Activated effector memory CD4-positive, alpha-beta T cell treated with Interleukin-2 at 50 U/mL for 16 hours (primary cell): ENCODE measurements around the gene PNCK.
A peak's percentile ranks its signal among the peaks of the same experiment; 100 is the strongest.
"Not testable (repeated sequence)": the region's sequence is repeated elsewhere in the genome, so short reads cannot be mapped to it uniquely, and the experiment has no call there.

Experiments used
- DNase-seq: peaks from one replicate; pipeline ENCODE4 v3.0.0-alpha.2; 2020

The PNCK gene

DNA sequence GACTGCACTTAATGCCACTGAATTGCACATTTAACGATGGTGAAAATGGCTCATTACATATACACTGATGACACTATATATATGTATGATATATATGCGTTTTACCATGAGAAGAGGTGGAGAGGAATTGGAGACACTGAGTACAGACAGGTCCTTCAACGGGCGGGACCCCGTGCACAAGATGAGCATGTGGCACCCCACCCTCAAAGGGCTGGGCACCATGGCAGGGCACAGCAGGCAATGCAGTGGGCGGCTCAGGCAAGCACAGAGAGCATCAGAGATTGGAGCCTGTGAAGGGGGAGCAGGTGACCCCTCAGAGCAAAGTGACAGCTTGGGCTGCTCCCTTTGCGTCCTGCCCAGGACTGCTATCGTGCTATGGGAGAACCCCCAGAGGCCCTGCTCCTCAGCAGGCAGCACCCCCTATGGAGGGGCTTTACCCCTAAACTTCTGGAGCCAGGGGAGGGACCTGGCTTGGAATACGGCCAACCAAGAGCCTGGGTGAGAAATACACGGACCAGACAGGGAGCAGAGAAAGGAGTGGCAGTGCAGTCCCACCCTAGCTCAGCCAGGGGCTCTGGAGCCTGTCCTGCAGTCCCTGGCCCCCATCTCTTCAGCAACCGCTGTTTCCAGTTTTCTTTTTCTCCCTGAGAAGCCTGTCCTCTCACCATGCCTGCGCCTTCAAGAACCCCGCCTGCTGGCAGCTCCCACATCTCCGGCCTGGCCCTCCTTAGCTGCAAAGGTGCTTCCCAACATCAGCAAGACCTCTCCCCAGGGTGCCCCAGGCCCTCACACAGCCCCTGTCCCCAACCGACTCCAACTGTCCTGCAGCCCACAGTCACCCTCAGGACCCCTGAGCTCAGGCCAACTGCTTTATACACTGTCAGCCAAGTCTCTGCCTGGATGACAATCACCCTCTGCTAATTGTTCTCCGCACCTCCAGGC, 24.6 kb upstream of the PNCK start:
- no peak for DNase-seq

DNA sequence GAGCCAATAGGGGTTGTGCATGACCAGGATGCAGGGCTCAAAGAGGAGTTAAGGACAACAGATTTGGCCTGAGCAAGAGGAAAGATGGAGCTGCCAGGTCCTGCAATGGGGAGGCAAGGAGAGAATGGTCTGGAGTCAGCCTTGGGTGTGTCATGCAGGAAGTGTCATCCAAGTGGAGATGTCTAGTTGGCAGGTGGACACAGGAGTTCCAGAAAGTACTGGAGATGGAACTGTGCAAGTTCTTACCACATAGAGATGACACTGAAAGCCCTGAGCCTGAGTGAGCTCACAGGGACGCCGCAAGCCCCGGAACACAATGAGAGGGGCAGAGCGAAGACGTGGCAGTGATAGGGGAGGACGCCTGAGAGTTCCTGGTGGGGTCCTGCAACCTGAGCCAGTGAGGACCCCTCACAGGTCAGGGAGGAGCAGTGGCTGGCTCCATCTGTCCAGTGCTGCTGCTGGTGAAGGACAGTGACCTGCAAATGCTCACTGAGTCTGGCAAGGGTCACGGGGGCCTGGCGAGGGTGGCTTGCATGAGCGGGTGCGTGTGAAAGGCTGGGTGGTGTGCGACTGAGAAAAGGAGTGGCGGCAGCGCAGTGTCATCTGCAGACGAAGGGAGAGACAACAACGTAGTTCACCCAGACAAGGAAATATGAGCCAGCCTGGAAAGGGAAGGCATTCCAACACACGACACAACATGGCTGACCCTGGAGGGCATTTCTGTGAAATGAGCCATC, 23.5 kb upstream of the PNCK start:
- DNase-seq = not testable (repeated sequence)

DNA sequence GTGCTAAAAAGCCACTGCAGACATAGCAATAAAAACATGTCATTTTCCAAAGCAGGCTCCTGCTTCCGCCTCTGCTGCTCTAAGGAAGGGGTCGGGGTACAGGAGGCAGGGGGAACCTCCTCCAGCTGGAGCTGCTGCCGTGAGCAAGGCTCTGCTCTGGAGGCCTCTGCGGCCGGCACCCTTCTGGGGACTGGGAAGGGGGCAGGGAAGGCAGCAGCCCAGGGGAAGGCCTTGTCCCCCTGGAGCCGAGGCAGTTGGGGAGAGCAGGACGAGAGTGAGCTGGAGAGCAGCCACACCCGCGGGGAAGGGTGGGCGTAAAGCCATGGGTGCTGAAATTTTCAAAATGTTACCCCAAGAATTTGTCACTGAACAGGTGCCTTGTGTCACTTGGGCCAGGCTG, 22.9 kb upstream of the PNCK start:
- not testable (repeated sequence) for DNase-seq

DNA sequence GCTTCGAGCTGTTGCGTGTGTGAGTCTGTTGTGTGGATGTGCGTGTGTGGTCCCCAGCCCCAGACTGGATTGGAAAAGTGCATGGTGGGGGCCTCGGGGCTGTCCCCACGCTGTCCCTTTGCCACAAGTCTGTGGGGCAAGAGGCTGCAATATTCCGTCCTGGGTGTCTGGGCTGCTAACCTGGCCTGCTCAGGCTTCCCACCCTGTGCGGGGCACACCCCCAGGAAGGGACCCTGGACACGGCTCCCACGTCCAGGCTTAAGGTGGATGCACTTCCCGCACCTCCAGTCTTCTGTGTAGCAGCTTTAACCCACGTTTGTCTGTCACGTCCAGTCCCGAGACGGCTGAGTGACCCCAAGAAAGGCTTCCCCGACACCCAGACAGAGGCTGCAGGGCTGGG, 22.5 kb upstream of the PNCK start:
- no peak for DNase-seq

DNA sequence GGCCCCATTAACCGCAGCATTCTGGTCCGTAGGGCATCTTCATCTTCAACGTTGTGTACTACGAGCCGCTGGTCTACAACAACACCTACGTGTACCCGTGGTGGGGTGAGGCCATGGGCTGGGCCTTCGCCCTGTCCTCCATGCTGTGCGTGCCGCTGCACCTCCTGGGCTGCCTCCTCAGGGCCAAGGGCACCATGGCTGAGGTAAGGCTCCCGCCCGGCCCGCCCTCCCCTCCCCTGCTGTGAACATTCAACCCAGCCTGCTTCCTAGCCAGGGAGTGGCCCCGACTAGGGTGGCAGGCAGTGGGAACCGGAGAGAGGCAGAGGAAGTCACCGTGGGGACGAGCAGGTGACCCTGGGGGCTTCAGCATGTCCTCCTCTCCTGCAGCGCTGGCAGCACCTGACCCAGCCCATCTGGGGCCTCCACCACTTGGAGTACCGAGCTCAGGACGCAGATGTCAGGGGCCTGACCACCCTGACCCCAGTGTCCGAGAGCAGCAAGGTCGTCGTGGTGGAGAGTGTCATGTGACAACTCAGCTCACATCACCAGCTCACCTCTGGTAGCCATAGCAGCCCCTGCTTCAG, 21.2 kb upstream of the PNCK start:
- DNase-seq = no peak

DNA sequence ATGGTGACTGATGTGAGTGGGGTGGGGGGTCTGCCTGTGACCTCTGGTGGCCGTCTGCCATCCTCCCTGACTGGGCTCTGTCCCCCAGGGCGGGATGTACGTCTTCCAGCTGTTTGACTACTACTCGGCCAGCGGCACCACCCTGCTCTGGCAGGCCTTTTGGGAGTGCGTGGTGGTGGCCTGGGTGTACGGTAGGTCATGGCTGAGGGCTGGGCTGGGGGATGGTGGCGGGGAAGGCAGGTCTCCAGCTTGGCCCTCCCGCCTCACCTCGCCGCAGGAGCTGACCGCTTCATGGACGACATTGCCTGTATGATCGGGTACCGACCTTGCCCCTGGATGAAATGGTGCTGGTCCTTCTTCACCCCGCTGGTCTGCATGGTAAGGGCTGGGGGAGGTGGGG, 20.6 kb upstream of the PNCK start:
- not testable (repeated sequence) for DNase-seq

DNA sequence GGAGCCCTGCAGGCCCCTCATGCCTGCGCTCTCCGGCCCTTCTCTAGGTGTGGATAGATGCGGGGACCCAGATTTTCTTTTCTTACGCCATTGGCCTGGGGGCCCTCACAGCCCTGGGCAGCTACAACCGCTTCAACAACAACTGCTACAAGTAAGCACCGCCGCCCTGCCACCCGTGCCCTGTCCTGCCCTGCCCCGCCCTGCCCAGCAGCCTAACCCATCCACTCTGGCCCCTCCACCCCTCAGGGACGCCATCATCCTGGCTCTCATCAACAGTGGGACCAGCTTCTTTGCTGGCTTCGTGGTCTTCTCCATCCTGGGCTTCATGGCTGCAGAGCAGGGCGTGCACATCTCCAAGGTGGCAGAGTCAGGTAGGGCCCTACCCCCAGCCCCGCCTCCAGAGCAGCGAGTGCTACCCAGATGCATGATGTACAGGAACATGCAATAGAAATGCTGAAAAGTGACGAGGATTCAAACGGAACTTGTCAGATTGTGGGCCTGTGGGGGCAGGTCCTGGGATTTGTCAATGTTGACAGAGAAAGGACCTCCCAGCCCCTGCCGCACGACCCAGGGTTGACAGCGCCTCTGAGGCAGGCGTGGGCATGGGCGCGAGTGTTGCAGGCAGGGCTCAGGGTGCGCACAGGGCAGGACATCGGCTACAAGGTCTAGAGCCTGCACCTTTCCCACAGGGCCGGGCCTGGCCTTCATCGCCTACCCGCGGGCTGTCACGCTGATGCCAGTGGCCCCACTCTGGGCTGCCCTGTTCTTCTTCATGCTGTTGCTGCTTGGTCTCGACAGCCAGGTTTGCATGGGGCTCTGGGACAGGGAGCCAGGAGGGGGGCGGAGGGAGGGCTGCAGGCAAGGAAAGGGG, 19.8 kb upstream of the PNCK start:
- DNase-seq = no peak

DNA sequence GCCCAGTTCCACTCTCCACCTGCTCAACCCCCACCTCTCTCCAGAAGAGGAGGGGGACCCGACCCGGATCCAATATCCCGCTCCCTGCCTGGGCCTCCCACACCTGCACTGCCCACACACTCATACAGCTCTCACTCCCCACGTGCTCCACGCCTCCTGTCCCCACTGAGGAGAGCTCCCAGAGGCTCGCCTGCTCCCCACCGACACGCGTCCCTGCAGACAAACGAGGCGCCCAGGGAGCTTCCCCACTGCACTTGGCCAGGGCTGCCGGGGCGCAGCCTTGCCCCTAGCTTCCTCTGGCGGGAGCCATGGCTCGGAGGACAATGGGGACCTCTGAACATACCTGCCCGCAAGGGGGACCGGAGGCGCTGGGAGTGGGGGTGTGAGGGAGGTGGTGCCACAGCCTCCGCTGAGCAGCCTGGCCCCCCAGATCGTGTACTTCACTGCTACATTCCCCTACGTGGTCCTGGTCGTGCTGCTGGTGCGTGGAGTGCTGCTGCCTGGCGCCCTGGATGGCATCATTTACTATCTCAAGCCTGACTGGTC, 19.1 kb upstream of the PNCK start:
- DNase-seq = no peak

DNA sequence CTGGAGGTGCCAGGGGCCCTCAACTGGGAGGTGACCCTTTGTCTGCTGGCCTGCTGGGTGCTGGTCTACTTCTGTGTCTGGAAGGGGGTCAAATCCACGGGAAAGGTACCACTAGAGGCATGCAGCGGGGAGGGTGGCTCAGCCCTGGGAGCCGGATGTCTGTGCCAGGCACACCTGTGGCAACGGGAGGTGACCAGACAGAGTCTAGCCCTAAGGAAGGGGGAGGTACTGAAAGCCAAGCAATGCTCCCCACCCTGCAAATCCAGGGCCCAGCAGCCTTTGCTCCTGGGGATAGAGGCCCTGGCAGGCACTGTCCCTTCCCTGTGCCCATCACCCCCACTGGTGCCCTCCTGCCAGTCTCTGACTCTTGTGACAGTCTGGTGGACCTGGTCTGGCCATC, 18.4 kb upstream of the PNCK start:
- DNase-seq = no peak

DNA sequence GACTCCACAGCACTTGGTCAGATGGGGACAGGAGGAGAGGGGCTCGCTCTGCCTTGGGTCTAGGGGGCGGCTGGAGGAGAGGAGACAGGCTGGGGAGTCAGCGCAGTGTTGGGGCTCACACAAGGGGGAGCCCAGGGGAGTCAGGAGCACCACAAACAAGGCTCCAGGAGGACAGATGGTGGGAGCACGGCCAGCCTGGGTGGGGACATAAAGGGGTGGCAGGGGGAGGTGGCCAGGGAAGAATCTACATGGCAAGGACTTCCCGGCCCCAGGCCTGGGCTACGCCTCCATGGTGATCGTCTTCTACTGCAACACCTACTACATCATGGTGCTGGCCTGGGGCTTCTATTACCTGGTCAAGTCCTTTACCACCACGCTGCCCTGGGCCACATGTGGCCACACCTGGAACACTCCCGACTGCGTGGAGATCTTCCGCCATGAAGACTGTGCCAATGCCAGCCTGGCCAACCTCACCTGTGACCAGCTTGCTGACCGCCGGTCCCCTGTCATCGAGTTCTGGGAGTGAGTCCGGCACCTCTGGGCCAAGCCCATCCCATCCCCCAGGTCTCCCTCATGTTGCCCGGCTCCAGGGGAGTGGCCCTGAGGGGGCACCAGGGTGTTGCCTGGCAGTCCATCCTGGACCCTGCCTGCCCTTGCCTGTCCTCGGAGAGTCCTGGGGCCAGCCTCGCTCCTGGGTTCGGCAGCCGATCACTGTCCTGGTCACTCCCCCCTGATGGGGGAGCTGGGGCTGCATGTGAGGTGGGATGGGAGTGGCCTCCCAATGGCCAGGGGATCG, 17.6 kb upstream of the PNCK start:
- DNase-seq = not testable (repeated sequence)

DNA sequence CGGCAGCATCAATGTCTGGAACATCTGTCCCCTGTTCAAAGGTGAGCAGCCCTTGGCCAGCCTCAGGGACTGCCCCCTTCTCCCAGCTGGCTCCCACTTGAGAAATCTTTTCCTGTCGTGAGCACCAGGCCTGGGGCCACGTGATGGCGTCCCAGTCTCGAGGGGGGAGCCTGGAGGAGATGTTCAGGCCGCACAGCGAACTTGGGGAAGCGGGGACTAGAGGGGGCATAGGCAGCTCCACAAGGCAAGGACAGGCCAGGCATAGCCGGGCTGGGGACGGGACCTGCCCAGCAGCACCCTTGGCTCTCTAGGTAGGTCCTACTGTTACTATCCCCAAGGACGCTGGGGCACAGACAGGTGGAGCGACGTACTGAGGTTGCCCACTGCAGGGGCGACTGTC, 16.9 kb upstream of the PNCK start:
- DNase-seq = no peak

DNA sequence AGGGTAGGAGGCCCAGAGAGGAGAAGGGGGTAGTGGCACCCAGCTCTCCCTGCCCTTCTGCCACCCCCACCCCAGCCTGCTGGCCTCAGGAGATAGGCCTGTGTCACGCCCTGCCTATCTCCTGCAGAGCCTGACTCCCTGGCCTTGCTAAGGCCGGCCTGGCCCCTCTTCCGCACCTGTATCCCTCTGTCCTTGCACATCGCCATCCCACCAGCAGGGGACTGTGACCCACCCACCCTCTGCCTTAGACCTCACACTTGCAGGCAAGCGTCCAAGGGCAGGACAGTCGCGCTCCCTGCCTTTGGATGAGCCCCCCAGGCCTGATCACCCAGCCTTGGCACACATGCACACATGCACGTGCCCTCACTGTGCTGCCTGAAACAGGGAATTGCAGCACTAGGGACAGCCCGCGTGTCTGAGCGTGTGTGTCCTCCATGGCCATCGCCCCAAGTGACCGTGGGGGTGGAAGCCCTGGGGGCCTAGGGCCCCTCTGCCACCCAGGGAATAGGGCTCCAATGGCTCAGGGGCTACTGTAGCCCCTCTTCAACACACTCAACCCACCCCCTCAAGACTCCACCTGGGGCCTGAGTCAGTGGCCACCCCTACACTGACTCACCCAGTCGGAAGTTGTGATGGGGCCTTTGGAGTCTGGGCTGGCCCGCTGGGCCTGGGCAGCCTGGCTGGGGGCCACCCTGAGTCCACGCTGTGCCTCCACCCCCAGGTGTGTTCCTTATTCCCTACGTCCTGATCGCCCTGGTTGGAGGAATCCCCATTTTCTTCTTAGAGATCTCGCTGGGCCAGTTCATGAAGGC, 16.2 kb upstream of the PNCK start:
- DNase-seq = no peak

DNA sequence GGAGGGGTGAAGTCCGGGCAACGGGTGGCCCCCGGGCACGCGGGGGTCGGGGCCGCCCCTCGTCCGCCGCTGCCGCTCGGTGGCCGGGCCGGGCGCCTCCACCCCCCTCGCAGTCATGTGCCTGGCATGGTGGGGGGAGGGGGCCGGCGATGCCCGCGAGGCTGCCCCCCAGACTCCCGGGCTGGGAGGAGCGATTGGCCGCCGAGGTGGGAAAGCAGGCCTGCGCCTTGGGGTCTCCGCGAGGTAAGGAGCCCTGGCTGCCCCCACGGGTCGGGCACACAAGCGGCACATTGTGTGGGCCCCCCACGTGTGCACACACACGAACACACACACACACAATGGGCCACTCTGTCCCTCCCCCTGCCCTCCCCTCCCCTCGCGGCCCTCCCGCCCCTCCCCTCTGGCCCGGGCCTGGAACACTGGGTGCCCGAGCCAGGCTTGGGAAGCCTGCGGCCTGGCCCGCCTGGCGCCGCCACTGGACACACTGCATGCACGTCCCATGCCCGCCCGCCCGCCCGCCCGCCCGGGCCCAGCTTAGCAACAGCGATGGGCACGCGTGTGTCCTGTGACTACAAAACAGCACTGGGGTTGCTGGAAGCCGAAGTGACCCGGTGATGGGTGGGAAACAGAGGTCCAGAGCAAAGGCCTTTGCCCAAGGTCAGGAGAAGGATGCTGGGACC, 15.4 kb upstream of the PNCK start:
- DNase-seq = no peak

DNA sequence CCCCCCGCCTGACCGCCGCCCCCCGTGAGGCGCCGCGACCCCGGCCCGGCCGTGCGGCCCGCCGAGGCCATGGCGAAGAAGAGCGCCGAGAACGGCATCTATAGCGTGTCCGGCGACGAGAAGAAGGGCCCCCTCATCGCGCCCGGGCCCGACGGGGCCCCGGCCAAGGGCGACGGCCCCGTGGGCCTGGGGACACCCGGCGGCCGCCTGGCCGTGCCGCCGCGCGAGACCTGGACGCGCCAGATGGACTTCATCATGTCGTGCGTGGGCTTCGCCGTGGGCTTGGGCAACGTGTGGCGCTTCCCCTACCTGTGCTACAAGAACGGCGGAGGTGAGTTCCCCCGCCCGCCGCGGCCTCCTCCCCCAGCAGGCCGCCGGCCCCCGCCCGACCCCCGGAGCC, 14.9 kb upstream of the PNCK start:
- DNase-seq = no peak

DNA sequence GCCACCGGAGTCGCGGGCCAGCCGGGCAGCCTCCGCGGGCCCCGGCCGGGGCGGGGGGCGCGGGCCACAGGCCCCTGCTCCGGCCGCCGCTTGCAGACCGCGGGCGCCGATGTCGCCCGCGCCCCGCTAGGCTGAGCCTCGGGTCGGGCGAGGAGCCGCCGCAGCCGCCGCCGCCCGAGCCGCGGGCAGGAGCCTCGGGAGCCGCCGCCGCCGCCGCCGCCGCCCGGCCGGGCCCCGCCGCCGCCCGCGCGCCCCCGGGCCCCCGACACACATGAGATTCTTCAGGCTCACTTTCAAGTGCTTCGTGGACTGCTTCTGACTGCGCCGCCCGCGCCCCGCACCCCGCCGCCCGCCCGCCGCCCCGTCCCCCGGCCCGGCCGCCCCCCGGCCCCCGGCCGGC, 14.5 kb upstream of the PNCK start:
- no peak for DNase-seq

DNA sequence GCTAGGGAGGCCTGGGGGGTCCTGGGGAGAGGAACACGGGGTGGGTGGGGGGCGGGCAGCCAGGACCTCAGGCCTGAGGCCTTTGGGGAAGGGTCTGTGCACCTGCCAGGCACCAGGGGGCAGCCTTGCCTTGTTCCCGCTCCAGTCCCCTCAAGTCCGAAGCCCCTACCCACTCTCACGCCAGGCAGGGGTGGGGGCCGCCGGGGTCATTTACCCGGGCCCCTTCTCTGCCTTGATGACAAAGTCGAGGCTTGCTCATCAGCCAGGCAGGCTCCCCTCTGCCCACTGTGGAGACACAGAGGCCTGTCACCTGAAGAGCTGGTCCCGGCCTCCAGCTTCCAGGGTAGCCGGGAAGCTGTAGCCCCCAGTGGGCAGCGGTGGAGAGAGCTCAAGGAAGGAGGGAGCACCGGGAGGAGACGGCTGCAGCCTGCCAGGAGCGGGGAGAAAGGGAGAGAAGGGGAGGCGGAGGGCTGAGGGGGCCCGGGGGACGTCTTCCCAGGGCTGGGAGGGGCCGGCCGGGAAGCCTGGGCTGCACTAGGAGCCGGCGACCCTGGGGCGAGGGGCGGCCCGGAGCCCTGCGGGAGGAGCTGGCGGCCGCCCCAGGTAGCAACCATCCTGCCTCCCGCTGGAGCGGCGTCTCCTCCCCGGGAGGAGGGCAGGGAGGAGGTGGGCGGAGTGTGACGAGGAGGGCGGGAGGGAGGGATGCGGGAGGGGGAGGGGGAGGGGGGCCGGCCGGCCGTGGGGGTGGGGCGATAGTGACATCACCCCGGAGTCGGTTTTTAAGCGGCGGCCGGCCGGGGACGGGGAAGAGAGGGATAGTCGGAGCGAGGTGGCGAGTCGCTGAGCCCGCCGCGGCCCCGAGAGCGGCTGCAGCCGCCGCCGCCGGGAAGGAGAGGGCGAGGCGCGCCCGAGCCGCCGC, 13.8 kb upstream of the PNCK start, which contains the start of gene SLC6A8:
Gene SLC6A8 (plus strand): TSS at position 806 of the 919 bp plus-strand sequence. CDS start 649 bp downstream, outside the sequence.
- peak; percentile 9 for DNase-seq

DNA sequence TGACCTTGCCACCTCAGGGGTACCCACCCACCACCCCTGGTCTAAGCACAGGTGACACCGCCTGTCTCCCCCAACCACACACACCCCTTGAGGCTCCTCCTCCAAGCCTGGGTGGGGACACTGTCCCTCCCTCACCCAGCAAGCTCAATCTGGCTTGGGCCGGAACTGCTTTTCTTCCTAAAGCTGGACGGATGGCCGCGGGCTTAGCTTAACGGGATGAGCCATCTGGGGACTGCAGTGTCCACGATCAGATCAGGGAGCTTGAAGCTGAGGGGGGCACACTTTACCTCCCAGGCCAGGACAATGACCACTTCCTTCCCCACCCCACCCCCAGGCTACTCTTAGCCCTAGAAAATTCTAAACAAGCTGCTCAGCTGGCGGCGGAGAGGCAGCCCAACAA, 13.1 kb upstream of the PNCK start:
- no peak for DNase-seq

DNA sequence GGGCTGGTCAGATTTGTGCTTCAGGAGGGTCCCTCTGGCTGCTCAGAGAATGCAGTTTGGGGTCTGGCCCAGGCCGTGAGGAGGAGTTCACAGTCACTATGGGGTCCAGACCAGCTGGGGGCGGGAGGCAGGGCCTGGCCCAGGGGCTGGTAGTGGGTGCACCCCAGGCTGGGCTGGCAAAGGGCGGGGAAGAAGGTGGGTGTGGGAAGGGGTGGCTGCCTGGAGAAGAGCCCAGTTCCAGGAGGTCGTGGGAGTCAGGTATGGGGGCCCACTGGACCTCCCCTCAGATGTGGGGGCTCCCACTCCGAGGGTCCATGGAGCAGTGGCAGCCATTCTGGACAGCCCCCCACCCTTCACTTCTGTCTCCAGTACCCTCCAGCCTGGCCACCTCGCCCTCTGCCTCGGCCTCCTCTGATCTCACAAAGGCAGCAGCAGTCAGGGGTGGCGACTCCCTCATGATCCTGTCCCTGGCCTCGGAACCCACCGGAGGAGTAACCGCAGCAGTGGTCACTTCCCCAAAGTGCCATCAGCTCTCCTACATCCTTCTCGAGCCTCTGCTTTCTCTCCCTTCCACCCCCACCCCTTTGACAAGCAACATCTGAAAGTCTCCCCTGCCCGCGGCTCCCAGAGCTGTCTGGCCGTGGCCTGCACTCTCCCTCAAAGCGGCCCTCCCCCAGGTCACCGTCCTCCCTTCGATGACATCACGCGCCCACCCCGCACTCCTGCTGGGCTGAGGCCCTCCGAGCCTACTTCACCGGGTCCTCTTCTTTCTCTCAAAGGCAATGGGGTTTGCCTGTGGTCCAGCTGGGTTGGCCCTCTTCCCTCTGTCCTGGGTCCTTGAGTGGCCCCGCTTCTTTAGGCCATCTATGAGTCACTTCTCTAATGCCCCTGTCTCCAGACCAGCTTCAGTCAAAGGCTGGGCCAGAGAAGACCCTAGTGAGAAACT, 12.4 kb upstream of the PNCK start:
- DNase-seq = no peak
